DND-41 (cell line): Measurements from ENCODE around the gene SURF6.
A peak's percentile ranks its signal among the peaks of the same experiment; 100 is the strongest.

Source experiments
- ATAC-seq: fragments of 200-7000 bp; cut with Tn5 transposase; 3 replicates; pipeline ENCODE4 v1.9.1; 2021; ENCODE audit warnings: low read depth; ENCODE audit not compliant: insufficient read depth
- DNase-seq: peaks from one replicate; pipeline ENCODE4 v3.0.0-alpha.2; 2020
- H2AFZ ChIP-seq: 2 replicates; pipeline ENCODE4 v1.6.0; 2012; ENCODE audit warnings: low read depth, low read length
- H3K27ac ChIP-seq: 2 replicates; pipeline ENCODE4 v1.5.1; 2012; ENCODE audit warnings: low read length, inconsistent platforms
- H3K27me3 ChIP-seq: fragments of 200-600 bp; sonication (generic); 2 replicates; pipeline ENCODE4 v1.6.0; 2012; ENCODE audit warnings: low read length, mild to moderate bottlenecking, inconsistent platforms; ENCODE audit not compliant: insufficient read depth, poor library complexity
- H3K36me3 ChIP-seq: 2 replicates; pipeline ENCODE4 v1.5.1; 2012; ENCODE audit warnings: low read length, inconsistent platforms; ENCODE audit not compliant: insufficient read depth
- H3K4me1 ChIP-seq: 2 replicates; pipeline ENCODE4 v1.5.1; 2012; ENCODE audit warnings: mild to moderate bottlenecking, low read length; ENCODE audit not compliant: insufficient read depth
- H3K4me2 ChIP-seq: 2 replicates; pipeline ENCODE4 v1.6.0; 2012; ENCODE audit warnings: mild to moderate bottlenecking, moderate library complexity, low read length, inconsistent platforms; ENCODE audit not compliant: insufficient read depth
- H3K4me3 ChIP-seq, 2 experiments: fragments of 200-600 bp in 1 of 2; shearing (Covaris generic) in 1 of 2; 2 replicates each; pipeline ENCODE4 v1.5.1; 2012 to 2016; ENCODE audit warnings: inconsistent platforms in 2 of 2, low read length in 2 of 2, mild to moderate bottlenecking in 2 of 2, low read depth in 1 of 2, moderate library complexity in 1 of 2
- H3K79me2 ChIP-seq: 2 replicates; pipeline ENCODE4 v1.6.0; 2012; ENCODE audit warnings: low read length, inconsistent platforms; ENCODE audit not compliant: insufficient read depth
- H3K9ac ChIP-seq: 2 replicates; pipeline ENCODE4 v1.6.0; 2012; ENCODE audit warnings: low read depth, mild to moderate bottlenecking, inconsistent platforms, low read length, moderate library complexity
- H3K9me3 ChIP-seq: 2 replicates; pipeline ENCODE4 v1.5.1; 2012; ENCODE audit warnings: low read length, moderate library complexity, mild to moderate bottlenecking, inconsistent platforms; ENCODE audit not compliant: insufficient read depth, severe bottlenecking
- H4K20me1 ChIP-seq: 2 replicates; pipeline ENCODE4 v1.6.0; 2012; ENCODE audit warnings: low read length; ENCODE audit not compliant: insufficient read depth
- EZH2 ChIP-seq: IDR thresholded peaks from 3 replicates; pipeline ENCODE4 v1.6.1; 2012; ENCODE audit warnings: borderline replicate concordance, low read depth, mild to moderate bottlenecking, moderate library complexity, low read length, inconsistent platforms; ENCODE audit not compliant: severe bottlenecking
- TF ChIP-seq, protein P1 (sequence below): IDR thresholded peaks from 2 replicates; pipeline ENCODE4 v1.5.1; 2012; ENCODE audit warnings: borderline replicate concordance, low read length, moderate library complexity, mild to moderate bottlenecking; ENCODE audit not compliant: poor library complexity, severe bottlenecking; ENCODE audit errors: extremely low read depth

The SURF6 gene

DNA sequence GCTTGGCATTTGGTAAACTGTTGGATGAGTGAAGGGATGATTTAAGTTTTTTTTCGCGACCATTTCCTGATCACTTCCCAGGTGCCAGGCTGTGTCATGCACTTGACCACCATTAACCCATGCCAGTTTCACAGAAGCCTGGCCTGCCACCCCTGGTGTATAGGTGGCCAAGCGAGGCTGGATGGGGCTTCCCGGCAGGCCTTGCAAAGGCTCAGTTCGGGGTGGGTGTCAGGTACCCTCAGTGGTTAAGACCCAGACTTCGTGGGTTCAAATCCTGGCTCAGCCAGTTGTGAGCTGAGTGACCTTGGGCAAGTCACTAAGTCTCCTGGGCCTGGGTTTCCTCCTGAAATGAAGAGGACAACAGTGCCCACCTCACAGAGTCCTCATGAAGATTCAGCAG is 9.6 kb upstream of the SURF6 start:
- DNase-seq (no peak), ATAC-seq (no peak)
- Histone ChIP-seq H3K4me3 (no peak overlapping the region), H4K20me1 (peaks cover 36% of the 10 kb centered on the region), H3K9me3 (no peaks in the 10 kb centered on the region), H3K4me2 (peak overlapping the region; percentile 78; the same call in 1 of the 2 replicates), H3K36me3 (peaks cover 81% of the 10 kb centered on the region), H3K27ac (no peak overlapping the region), H2AFZ (no peak overlapping the region), H3K9ac (0 out of 2 replicates have a peak overlapping the region, but pooled peaks have one; percentile 91), H3K27me3 (no peaks in the 10 kb centered on the region), H3K79me2 (peaks cover 56% of the 10 kb centered on the region), H3K4me1 (peaks cover 31% of the 10 kb centered on the region)
- TF ChIP-seq, protein P1, sequence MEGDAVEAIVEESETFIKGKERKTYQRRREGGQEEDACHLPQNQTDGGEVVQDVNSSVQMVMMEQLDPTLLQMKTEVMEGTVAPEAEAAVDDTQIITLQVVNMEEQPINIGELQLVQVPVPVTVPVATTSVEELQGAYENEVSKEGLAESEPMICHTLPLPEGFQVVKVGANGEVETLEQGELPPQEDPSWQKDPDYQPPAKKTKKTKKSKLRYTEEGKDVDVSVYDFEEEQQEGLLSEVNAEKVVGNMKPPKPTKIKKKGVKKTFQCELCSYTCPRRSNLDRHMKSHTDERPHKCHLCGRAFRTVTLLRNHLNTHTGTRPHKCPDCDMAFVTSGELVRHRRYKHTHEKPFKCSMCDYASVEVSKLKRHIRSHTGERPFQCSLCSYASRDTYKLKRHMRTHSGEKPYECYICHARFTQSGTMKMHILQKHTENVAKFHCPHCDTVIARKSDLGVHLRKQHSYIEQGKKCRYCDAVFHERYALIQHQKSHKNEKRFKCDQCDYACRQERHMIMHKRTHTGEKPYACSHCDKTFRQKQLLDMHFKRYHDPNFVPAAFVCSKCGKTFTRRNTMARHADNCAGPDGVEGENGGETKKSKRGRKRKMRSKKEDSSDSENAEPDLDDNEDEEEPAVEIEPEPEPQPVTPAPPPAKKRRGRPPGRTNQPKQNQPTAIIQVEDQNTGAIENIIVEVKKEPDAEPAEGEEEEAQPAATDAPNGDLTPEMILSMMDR = no peak
- no peak for TF ChIP-seq EZH2

- peaks cover 31% of the 10 kb centered on the region for H4K20me1 ChIP-seq
- H3K9me3 ChIP-seq = no peaks in the 10 kb centered on the region
- H3K36me3 ChIP-seq = peaks cover 81% of the 10 kb centered on the region
- no peak for ATAC-seq
- no peak overlapping the region for H3K4me2 ChIP-seq
- TF ChIP-seq, protein P1 = no peak
- TF ChIP-seq EZH2 = no peak
- no peak overlapping the region for H3K27ac ChIP-seq
- peaks cover 25% of the 10 kb centered on the region for H3K4me1 ChIP-seq
- H3K79me2 ChIP-seq = peaks cover 50% of the 10 kb centered on the region
- no peak for DNase-seq
- H3K9ac ChIP-seq = no peak overlapping the region
- no peaks in the 10 kb centered on the region for H3K27me3 ChIP-seq
- H3K4me3 ChIP-seq = no peak overlapping the region
- no peak overlapping the region for H2AFZ ChIP-seq
These were observed 9.0 kb upstream of the SURF6 start for GRCh38 chr9:133344979-133345378.

GRCh38 chr9:133344071-133344470 is 8.1 kb upstream of the SURF6 start:
- peaks cover 40% of the 10 kb centered on the region for H3K79me2 ChIP-seq
- no peak overlapping the region for H2AFZ ChIP-seq
- ATAC-seq = no peak
- TF ChIP-seq, protein P1 = no peak
- no peak for TF ChIP-seq EZH2
- no peaks in the 10 kb centered on the region for H3K9me3 ChIP-seq
- H4K20me1 ChIP-seq = peaks cover 22% of the 10 kb centered on the region
- H3K9ac ChIP-seq = no peak overlapping the region
- no peak overlapping the region for H3K27ac ChIP-seq
- peaks cover 78% of the 10 kb centered on the region for H3K36me3 ChIP-seq
- no peak overlapping the region for H3K4me3 ChIP-seq
- no peak for DNase-seq
- H3K4me1 ChIP-seq = peaks cover 16% of the 10 kb centered on the region
- no peaks in the 10 kb centered on the region for H3K27me3 ChIP-seq
- H3K4me2 ChIP-seq = no peak overlapping the region

GRCh38 chr9:133342570-133342969 is 6.6 kb upstream of the SURF6 start:
- peaks cover 15% of the 10 kb centered on the region; the same call in 1 of the 2 replicates for H4K20me1 ChIP-seq
- H3K27me3 ChIP-seq = no peaks in the 10 kb centered on the region
- H3K4me3 ChIP-seq = no peak overlapping the region
- H3K4me1 ChIP-seq = peaks cover 13% of the 10 kb centered on the region
- H3K9ac ChIP-seq = no peak overlapping the region
- H2AFZ ChIP-seq = no peak overlapping the region
- H3K4me2 ChIP-seq = no peak overlapping the region
- ATAC-seq (no peak), DNase-seq (no peak)
- TF ChIP-seq, protein P1 = peak; percentile 33
- no peak for TF ChIP-seq EZH2
- H3K9me3 ChIP-seq = no peaks in the 10 kb centered on the region
- H3K79me2 ChIP-seq = peaks cover 27% of the 10 kb centered on the region
- H3K36me3 ChIP-seq = peaks cover 69% of the 10 kb centered on the region
- H3K27ac ChIP-seq = no peak overlapping the region
